RWPE1 (cell line): ENCODE data around the gene CDC25A.

Source experiments
- CTCF ChIA-PET: fragments of 350-600 bp; sonication (Branson Sonifier 250); formaldehyde crosslinking; extraction: SDS; loops from one replicate; lab custom pipeline; 2021; lab: Yijun Ruan, JAX
- POLR2A ChIA-PET: fragments of 400-600 bp; formaldehyde crosslinking; extraction: SDS; loops from one replicate; lab custom pipeline; 2020; ENCODE audit warnings: antibody characterized with exemption; ENCODE audit not compliant: low non-redundant PET; lab: Yijun Ruan, JAX
- DNase-seq: peaks from one replicate; pipeline ENCODE4 v3.0.0; 2012; ENCODE audit warnings: low spot score
- H3K27ac ChIP-seq: fragments of 450-650 bp; 2 replicates; pipeline ENCODE4 v1.5.1; 2017
- TF ChIP-seq, protein P1 (sequence below): fragments of 450-650 bp; conservative IDR thresholded peaks from 2 replicates; pipeline ENCODE4 v1.5.1; 2017; ENCODE audit warnings: low read depth, mild to moderate bottlenecking

CDC25A gene

DNA sequence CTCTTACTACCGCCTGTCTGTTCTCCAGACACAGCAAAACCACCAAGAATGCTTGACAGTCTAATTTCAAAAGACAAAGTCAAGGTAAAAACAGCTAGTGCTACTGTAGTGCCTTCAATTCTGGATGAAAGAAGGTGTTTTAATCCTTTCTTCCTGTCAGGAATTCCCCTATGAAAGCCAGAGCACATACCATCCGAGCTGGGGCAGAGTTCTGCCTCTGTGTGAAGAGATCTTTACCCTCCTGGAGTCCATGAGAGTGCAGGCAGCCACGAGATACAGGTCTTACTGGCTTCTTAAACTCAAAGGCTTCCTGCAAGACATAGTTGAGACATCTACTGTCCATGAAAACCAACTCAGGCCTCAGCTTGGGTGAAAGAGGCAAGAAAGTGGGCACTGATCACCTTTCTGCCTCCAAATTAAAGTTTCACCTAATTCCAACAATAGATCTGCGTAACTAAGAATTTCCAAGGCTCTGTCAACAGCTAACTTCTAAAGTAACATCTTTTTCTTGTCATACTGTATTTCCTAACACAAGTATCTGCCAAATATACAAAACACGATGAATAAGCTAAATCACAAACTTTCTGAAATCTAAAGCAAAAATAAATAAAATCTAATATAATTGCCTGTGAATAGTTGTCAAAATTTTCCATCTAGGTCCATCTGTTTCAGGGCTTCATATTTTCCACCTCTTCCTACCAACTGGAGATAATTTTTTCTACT lies 7.5 kb downstream of the CDC25A start:
- TF ChIP-seq, protein P1, sequence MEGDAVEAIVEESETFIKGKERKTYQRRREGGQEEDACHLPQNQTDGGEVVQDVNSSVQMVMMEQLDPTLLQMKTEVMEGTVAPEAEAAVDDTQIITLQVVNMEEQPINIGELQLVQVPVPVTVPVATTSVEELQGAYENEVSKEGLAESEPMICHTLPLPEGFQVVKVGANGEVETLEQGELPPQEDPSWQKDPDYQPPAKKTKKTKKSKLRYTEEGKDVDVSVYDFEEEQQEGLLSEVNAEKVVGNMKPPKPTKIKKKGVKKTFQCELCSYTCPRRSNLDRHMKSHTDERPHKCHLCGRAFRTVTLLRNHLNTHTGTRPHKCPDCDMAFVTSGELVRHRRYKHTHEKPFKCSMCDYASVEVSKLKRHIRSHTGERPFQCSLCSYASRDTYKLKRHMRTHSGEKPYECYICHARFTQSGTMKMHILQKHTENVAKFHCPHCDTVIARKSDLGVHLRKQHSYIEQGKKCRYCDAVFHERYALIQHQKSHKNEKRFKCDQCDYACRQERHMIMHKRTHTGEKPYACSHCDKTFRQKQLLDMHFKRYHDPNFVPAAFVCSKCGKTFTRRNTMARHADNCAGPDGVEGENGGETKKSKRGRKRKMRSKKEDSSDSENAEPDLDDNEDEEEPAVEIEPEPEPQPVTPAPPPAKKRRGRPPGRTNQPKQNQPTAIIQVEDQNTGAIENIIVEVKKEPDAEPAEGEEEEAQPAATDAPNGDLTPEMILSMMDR, result no peak
- ChIA-PET CTCF (no interaction called here), POLR2A (no interaction called here)
- no peak for DNase-seq
- no peak overlapping the region for H3K27ac ChIP-seq

DNA sequence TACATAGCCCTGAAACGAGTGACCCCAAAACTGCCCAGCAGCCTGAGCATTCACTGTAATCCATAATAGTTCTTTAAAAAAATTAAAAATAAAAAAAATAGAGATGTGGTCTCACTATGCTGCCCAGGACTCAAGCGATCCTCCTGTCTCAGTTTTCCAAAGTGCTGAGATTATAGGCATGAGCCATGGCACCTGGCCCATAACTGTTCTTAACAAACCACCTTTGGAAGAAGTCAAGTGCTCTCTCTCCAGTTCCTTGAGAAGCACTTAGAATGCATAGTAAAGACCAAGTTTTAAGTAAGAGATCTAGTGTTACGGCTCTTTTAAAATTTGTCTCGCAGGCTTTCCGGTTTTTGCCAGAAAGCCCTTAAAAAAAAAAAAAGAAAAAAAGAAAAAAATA lies 8.2 kb downstream of the CDC25A start:
- DNase-seq, result no peak
- no peak overlapping the region for H3K27ac ChIP-seq
- TF ChIP-seq, protein P1, result no peak
- ChIA-PET POLR2A (no interaction called here), CTCF (no interaction called here)

DNA sequence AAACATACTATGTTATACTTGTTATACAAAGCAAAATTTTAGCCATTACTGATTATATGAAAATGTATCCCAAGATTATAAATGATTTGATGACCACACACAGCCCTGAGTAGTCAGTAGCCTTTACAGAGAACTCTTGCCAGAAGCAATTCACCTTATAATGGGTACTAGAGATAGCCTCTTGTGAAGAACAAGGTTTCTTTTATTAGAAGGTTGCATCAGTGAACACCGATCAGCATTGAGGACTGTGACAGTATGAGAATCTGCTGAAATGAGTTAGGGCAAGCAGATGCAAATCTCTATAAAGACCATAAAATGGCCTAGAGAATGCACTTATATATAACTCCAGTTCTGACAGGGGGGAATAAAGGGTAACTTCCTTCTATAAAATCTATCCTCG lies 10.1 kb downstream of the CDC25A start:
- no peak for DNase-seq
- ChIA-PET POLR2A (no interaction called here), CTCF (interaction anchor here (1.0 kb wide), 1 partner anchor 9 kb away, joined by 3 read pairs; no protein-coding TSS in a partner anchor)
- no peak overlapping the region for H3K27ac ChIP-seq
- TF ChIP-seq, protein P1, result no peak

GRCh38 chr3:48157950-48158376 lies 30.3 kb downstream of the CDC25A start:
- ChIA-PET CTCF (interaction anchor here (0.5 to 0.7 kb wide), 5 partner anchors 9 to 411 kb away, joined by 3 to 9 read pairs (median 3); no protein-coding TSS in a partner anchor), POLR2A (no interaction called here)
- peak; percentile 18 for DNase-seq
- no peak overlapping the region for H3K27ac ChIP-seq
- TF ChIP-seq, protein P1, result peak; percentile 25; the same call in 1 of the 2 replicates

GRCh38 chr3:48157202-48157840 lies 30.9 kb downstream of the CDC25A start:
- TF ChIP-seq, protein P1, result no peak
- CTCF ChIA-PET, result interaction anchor here (0.5 to 0.7 kb wide), 6 partner anchors 9 to 411 kb away, joined by 3 to 9 read pairs (median 3); no protein-coding TSS in a partner anchor
- POLR2A ChIA-PET, result no interaction called here
- H3K27ac ChIP-seq, result no peak overlapping the region
- DNase-seq, result peak; percentile 45

DNA sequence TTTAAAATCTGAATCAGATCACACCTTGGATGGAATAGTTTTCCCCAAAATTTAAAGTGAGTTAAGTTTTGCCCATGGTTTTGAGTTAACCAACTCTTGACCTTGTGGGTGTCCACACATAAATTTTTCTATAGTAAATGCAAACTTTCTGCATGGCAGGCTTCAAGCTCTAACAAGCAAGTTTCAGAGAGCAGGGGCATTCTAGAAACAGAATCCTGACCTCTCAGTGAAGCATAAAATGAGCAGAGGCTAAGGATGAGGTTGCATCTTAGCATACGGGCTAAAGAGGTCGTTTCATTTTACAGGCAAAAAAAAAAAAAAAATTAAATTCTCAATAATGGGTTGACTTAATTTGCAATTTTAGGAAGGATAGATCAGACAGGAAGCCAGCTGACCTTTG lies 32.1 kb downstream of the CDC25A start:
- ChIA-PET POLR2A (no interaction called here), CTCF (interaction anchor here (0.6 kb wide), 1 partner anchor 39 kb away, joined by 5 read pairs; no protein-coding TSS in a partner anchor)
- peak overlapping the region; percentile 25; the same call in 1 of the 2 replicates for H3K27ac ChIP-seq
- TF ChIP-seq, protein P1, result no peak
- DNase-seq, result no peak
